ENCODE results near the gene TMEM82. TPM values are rescaled to one million over a fixed set of nuclear protein-coding genes. Genes with fewer than 3 reads are reported as not detected.

The TMEM82 gene
- total and polyA plus RNA-seq, 2 of the 13 experiments (the other 11 are each of a cell fraction or from before 2014, with no cell fraction given), result 0.24 to 0.97 TPM

DNA sequence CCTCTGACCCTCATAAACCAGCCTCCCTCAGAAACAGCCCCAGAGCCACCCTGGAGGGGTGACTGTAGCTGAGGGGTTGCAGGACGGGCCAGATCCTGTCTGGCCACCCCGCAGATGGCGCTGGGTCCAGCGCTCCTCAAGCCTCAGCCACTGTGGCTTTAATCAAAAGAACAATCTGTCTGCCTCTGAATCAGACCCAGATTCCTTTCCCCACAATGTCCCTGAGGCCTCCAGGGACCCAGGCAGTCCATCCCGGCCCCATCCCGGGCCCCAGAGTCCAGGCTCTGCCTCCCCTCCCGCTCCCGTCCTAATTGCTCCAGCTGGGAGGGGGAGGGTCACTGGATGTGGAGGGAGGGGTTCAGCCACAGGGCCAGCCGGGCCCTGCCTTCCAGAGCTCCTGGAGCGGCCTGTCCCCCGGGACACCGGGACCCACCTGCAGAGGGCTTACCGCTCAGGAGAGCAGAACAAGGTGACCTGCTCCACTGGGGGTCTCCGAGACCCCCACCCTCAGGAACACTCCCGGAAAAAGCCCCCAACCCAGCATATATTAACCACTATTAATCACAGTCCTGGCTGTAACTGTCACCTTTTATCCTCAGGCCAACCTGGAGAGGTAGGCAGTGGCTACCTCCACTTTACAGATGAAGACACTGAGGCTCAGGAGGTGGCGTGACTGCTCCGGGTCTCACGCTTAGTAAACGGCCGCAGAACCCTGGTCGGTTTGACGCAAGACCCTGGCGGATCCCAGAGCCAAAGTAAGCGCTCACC is 15.5 kb downstream of the TMEM82 start:
- POLR2A ChIA-PET, result interaction anchor here (0.6 to 1.5 kb wide), 4 partner anchors 10 to 34 kb away, joined by 3 to 4 read pairs (median 3); no protein-coding TSS in a partner anchor
- in situ Hi-C loops (cut with HindIII; ENCODE audit: extremely low pct_ligation_motif_present, low pct_unique_long_range_greater_than_20kb) (no loop called here), intact Hi-C loops (cut with micrococcal nuclease; ENCODE audit: unreplicated experiment) (no loop called here)
- Histone ChIP-seq H3K27me3 (ENCODE audit: control insufficient read depth in 1 of 2, insufficient read depth in 2 of 2, low read length in 2 of 2) (peaks cover 0 to 18% of the 10 kb centered on the region in 2 experiments; a peak in 3 of 5 replicates), H3K36me3 (replicated peaks in 1 of 2; ENCODE audit: control insufficient read depth in 1 of 2, insufficient read depth in 2 of 2, low read length in 2 of 2) (no peaks in the 10 kb centered on the region), H4K20me1 (ENCODE audit: insufficient read depth, low read length) (no peaks in the 10 kb centered on the region), H3K79me2 (ENCODE audit: insufficient read depth, low read length) (peaks cover 2% of the 10 kb centered on the region), H3K27ac (ENCODE audit: extremely low read length, insufficient read depth, low read length) (no peak overlapping the region), H3K9me3 (ENCODE audit: low read length) (no peaks in the 10 kb centered on the region), H3K4me1 (ENCODE audit: insufficient read depth, low read length) (peaks cover 56% of the 10 kb centered on the region), H3K4me2 (ENCODE audit: low read depth, low read length) (peak overlapping the region; percentile 91), H3K4me3 (replicated peaks in 1 of 3; ENCODE audit: insufficient read depth in 1 of 3, low read depth in 2 of 3, low read length in 3 of 3) (peak overlapping the region; percentile 42 to 82 (median 74); a peak in 5 of 6 replicates), H3K9ac (ENCODE audit: insufficient read depth, low read depth, low read length) (no peak overlapping the region), H2AFZ (ENCODE audit: low read length) (no peak overlapping the region)
- CTCF ChIA-PET (ENCODE audit: low intra/inter-chr PET ratio, low total read pairs), result no interaction called here
- BruUV-seq (replicated peaks), result no TSS peak
- no peak for DNase-seq (ENCODE audit: low spot score)
- ATAC-seq, result peak; percentile 38
- WGBS (ENCODE audit: low lambda C conversion rate), result 0% methylated on average over 11 of the region's 24 CpGs
- FAIRE-seq, result no peak
- TF ChIP-seq MEIS1 (CRISPR knock-in tag; IDR thresholded peaks at IDR 0.05; ENCODE audit: borderline replicate concordance) (0 out of 2 replicates have a peak, but pooled peaks have one; percentile 28), NFKB2 (CRISPR knock-in tag; IDR thresholded peaks at IDR 0.05; ENCODE audit: borderline replicate concordance) (0 out of 2 replicates have a peak, but pooled peaks have one; percentile 41), ZBTB7B (CRISPR knock-in tag; IDR thresholded peaks at IDR 0.05) (peak; percentile 33; the same call in 1 of the 2 replicates), KDM1A (CRISPR knock-in tag; IDR thresholded peaks at IDR 0.05) (no peak), BHLHE40 (IDR thresholded peaks at IDR 0.05; ENCODE audit: low read length) (no peak), NFE2 (CRISPR knock-in tag; IDR thresholded peaks at IDR 0.05) (no peak), ZNF879 (CRISPR knock-in tag; IDR thresholded peaks at IDR 0.05) (no peak)
- TF ChIP-seq, protein P1, sequence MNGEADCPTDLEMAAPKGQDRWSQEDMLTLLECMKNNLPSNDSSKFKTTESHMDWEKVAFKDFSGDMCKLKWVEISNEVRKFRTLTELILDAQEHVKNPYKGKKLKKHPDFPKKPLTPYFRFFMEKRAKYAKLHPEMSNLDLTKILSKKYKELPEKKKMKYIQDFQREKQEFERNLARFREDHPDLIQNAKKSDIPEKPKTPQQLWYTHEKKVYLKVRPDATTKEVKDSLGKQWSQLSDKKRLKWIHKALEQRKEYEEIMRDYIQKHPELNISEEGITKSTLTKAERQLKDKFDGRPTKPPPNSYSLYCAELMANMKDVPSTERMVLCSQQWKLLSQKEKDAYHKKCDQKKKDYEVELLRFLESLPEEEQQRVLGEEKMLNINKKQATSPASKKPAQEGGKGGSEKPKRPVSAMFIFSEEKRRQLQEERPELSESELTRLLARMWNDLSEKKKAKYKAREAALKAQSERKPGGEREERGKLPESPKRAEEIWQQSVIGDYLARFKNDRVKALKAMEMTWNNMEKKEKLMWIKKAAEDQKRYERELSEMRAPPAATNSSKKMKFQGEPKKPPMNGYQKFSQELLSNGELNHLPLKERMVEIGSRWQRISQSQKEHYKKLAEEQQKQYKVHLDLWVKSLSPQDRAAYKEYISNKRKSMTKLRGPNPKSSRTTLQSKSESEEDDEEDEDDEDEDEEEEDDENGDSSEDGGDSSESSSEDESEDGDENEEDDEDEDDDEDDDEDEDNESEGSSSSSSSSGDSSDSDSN (CRISPR knock-in tag; IDR thresholded peaks at IDR 0.05), result peak; percentile 30; the same call in 1 of the 2 replicates
- TF ChIP-seq, protein P2, sequence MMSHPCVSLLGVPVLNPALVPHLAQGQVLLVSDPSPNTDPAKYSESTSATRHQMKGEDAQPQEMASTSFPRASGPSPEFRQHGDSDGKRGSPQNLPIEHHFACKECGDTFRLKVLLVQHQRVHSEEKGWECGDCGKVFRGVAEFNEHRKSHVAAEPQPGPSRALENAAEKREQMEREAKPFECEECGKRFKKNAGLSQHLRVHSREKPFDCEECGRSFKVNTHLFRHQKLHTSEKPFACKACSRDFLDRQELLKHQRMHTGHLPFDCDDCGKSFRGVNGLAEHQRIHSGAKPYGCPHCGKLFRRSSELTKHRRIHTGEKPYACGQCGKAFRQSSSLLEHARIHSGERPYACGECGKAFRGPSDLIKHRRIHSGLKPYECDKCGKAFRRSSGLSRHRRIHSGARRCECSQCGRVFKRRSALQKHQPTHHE (CRISPR knock-in tag; IDR thresholded peaks at IDR 0.05; ENCODE audit: borderline replicate concordance), result no peak
- TF ChIP-seq, protein P3, sequence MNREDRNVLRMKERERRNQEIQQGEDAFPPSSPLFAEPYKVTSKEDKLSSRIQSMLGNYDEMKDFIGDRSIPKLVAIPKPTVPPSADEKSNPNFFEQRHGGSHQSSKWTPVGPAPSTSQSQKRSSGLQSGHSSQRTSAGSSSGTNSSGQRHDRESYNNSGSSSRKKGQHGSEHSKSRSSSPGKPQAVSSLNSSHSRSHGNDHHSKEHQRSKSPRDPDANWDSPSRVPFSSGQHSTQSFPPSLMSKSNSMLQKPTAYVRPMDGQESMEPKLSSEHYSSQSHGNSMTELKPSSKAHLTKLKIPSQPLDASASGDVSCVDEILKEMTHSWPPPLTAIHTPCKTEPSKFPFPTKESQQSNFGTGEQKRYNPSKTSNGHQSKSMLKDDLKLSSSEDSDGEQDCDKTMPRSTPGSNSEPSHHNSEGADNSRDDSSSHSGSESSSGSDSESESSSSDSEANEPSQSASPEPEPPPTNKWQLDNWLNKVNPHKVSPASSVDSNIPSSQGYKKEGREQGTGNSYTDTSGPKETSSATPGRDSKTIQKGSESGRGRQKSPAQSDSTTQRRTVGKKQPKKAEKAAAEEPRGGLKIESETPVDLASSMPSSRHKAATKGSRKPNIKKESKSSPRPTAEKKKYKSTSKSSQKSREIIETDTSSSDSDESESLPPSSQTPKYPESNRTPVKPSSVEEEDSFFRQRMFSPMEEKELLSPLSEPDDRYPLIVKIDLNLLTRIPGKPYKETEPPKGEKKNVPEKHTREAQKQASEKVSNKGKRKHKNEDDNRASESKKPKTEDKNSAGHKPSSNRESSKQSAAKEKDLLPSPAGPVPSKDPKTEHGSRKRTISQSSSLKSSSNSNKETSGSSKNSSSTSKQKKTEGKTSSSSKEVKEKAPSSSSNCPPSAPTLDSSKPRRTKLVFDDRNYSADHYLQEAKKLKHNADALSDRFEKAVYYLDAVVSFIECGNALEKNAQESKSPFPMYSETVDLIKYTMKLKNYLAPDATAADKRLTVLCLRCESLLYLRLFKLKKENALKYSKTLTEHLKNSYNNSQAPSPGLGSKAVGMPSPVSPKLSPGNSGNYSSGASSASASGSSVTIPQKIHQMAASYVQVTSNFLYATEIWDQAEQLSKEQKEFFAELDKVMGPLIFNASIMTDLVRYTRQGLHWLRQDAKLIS (CRISPR knock-in tag; IDR thresholded peaks at IDR 0.05), result no peak
- TF ChIP-seq, protein P4, sequence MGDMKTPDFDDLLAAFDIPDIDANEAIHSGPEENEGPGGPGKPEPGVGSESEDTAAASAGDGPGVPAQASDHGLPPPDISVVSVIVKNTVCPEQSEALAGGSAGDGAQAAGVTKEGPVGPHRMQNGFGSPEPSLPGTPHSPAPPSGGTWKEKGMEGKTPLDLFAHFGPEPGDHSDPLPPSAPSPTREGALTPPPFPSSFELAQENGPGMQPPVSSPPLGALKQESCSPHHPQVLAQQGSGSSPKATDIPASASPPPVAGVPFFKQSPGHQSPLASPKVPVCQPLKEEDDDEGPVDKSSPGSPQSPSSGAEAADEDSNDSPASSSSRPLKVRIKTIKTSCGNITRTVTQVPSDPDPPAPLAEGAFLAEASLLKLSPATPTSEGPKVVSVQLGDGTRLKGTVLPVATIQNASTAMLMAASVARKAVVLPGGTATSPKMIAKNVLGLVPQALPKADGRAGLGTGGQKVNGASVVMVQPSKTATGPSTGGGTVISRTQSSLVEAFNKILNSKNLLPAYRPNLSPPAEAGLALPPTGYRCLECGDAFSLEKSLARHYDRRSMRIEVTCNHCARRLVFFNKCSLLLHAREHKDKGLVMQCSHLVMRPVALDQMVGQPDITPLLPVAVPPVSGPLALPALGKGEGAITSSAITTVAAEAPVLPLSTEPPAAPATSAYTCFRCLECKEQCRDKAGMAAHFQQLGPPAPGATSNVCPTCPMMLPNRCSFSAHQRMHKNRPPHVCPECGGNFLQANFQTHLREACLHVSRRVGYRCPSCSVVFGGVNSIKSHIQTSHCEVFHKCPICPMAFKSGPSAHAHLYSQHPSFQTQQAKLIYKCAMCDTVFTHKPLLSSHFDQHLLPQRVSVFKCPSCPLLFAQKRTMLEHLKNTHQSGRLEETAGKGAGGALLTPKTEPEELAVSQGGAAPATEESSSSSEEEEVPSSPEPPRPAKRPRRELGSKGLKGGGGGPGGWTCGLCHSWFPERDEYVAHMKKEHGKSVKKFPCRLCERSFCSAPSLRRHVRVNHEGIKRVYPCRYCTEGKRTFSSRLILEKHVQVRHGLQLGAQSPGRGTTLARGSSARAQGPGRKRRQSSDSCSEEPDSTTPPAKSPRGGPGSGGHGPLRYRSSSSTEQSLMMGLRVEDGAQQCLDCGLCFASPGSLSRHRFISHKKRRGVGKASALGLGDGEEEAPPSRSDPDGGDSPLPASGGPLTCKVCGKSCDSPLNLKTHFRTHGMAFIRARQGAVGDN (CRISPR knock-in tag; IDR thresholded peaks at IDR 0.05), result peak; percentile 49; the same call in 1 of the 2 replicates
